OCI-M2 (cell line): Measurements from ENCODE around the gene PLXDC2.
"Not testable (repeated sequence)": the region's sequence is repeated elsewhere in the genome, so short reads cannot be mapped to it uniquely, and the experiment has no call there.

ENCODE experiments used
- DNase-seq: peaks from one replicate; lab custom pipeline; 2025; ENCODE audit not compliant: unreplicated experiment; lab: John Stamatoyannopoulos, UW

Gene PLXDC2

DNA sequence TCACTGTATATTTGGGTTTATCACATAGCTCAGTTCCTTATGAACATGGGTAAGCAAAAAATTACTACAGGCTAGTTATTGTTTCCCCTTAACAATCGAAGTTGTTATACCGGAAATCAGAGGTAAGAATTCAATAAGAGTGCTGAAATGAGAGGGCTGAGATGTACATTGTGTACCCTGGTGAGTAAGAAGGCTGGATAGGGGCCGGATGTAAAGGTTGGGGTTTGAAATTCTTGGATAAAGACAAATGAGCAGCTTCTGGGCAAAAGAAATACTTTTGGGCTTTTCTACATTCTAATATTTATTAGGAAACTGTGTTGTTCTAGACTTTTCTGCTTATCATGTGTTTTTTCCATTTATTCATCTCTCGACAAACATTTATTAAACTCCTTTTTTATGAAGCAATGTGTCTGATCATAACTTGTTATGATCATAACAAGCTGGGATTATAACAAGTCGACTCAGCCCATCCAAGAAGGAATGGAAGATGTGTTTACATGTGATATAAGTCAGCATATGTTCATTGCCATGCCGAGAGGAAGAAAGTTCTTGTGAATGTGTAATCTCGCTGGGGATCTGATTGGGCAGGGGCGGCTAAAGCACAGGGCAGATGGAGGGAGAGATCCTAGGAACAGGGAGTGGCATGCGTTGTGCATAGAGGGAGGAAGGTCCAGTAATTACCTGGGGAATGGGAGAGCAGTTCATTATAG, 155.3 kb downstream of the PLXDC2 start:
- no peak for DNase-seq

GRCh38 chr10:19974138-19974537, 157.9 kb downstream of the PLXDC2 start:
- no peak for DNase-seq

DNA sequence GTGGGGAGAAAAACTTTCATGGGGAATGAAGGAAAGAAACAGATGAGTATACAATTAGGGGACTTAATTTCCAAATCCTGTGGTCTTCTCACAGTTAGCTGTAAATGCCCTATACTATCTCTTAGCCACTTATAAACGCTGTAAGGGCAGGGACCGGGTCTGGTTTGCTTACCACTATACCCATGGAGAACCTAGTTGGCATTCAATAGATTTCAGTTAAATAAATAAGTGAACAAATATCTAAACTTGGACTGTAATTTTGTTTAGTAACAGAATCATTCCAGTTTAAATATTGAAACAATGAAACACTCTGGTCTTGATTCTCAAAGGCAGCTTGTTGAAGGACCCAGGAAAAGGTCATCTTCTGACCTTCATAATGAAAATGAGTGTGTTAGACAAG, 158.3 kb downstream of the PLXDC2 start:
- no peak for DNase-seq

- DNase-seq: no peak
These were observed 160.9 kb downstream of the PLXDC2 start for GRCh38 chr10:19977097-19977521.

DNA sequence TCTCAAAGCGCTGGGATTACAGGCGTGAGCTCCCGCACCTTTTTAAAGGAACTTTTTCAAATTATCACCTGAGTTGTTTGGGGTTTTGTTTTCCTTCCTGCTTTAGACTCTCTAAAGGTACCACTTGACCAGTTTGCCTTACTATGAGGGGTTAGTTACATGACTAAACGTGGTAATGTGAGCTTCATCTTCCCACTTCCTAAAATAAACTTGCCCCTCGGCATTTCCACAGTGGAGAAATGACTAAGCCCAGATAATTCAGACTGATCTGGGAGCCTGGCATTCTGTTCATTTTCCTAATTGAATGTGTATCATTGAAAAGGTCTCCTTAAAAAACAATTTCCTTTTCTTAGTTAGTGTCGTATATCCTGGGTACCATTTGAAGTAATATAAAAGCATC, 163.4 kb downstream of the PLXDC2 start:
- DNase-seq: no peak

GRCh38 chr10:19983880-19984565, 167.8 kb downstream of the PLXDC2 start:
- DNase-seq: no peak

GRCh38 chr10:19985745-19986144, 169.5 kb downstream of the PLXDC2 start:
- DNase-seq: no peak

GRCh38 chr10:19986591-19986990, 170.4 kb downstream of the PLXDC2 start:
- no peak for DNase-seq

- DNase-seq: no peak
These were observed 171.7 kb downstream of the PLXDC2 start for GRCh38 chr10:19987931-19988330.

DNA sequence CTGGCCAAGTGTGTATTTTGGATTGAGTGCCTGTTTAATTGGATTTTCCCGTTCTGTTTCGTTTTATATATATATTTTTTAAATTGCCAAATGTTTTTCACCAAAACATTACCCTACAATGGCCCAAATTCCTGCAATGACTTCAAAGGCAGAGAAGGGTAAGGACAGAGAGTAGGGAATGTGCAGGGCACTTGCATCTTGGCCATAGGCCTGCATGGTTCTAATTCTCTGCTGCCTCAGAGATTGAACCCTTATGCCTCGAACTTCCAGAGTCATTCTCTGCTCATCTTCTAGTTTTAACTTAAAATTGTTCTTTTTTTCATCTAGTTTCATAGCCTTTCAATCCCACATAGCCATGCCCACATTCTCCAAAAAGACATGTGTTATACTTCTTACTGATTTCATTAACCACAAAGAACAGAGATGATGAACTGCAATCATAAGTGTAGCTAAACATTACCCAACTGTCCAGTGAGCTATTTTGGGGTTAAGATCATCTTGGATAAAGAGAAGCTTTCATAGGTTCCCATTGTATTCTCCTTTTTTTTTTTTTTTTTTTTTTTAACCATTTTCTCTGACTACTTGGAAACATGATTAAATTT, 177.6 kb downstream of the PLXDC2 start:
- DNase-seq: no peak

DNA sequence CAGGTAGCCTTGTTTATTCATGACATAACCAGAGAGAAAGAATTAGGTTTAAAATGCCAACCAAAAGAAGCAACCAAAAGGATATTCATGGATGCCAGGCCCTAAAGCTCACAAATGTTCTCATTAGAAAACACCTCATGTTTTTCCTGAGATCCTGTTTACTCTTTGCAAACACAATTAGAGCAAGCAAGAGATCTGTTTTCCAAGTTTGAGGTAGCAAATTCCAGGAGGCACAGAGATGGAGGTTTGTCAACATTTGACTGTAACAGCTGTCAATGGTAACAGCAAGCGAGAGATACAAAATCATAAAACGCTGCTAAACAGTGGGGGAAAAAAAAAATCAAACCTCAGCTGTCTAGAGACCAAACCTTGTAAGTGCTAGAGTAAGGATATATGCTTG, 182.2 kb downstream of the PLXDC2 start:
- no peak for DNase-seq

GRCh38 chr10:19999431-19999830, 183.2 kb downstream of the PLXDC2 start:
- DNase-seq: no peak

GRCh38 chr10:20002026-20002425, 185.8 kb downstream of the PLXDC2 start:
- not testable (repeated sequence) for DNase-seq

- no peak for DNase-seq
These were observed 186.4 kb downstream of the PLXDC2 start for GRCh38 chr10:20002657-20003056.

DNA sequence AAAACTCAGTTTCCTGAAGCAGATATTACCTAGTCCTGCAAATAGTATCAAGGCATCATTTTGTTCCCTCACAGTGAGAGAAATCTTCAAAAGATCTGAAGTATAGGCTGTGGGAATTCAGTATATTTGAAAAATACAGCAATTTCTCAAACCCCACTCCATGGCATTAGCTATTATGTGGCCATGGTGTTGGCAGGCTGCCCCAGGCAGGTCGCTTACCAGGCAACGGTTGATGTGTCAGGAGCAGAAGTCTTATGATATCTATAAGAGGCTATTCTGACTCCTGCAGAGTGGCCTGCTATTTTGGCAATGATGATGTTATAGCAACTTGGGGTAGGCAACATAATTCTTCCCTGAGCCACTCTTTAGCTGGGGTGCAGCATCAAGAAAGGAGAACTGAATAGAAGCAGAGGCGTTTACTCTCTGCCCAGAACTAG, 187.9 kb downstream of the PLXDC2 start:
- no peak for DNase-seq

DNA sequence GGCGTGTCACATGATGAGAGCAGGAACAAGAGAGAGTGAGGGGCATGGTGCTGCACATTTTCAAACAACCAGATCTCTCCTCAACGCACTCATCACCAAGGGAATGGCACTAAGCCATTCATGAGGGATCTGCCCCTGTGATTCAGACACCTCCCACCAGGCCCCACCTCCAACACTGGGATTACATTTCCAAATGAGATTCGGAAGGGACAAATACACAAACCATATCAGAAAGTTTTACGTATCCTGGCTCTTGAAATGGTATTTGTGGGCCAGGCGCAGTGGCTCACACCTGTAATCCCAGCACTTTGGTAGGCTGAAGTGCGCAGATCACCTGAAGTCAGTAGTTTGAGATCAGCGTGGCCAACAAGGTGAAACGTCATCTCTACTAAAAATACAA, 189.4 kb downstream of the PLXDC2 start:
- DNase-seq: no peak

GRCh38 chr10:20006169-20006870, 190.1 kb downstream of the PLXDC2 start:
- no peak for DNase-seq

DNA sequence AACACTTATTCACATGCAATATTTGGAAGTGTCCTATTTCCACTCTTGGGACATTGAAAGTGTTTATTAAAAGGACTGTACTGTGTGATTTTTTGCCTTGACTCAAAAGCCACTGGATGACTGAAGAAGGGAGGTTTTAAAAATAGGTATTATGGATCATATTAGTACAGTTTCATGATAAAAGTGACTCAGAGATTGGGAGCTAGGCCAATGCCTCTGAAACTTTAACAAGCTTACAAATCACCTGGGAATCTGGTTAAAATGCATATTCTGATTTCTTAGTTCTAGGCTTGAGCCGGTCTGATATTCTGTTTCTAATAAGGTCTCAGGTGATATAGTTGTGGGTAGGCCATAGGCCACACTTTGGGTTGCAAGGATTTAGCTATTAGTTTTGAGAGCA, 191.2 kb downstream of the PLXDC2 start:
- DNase-seq: no peak

DNA sequence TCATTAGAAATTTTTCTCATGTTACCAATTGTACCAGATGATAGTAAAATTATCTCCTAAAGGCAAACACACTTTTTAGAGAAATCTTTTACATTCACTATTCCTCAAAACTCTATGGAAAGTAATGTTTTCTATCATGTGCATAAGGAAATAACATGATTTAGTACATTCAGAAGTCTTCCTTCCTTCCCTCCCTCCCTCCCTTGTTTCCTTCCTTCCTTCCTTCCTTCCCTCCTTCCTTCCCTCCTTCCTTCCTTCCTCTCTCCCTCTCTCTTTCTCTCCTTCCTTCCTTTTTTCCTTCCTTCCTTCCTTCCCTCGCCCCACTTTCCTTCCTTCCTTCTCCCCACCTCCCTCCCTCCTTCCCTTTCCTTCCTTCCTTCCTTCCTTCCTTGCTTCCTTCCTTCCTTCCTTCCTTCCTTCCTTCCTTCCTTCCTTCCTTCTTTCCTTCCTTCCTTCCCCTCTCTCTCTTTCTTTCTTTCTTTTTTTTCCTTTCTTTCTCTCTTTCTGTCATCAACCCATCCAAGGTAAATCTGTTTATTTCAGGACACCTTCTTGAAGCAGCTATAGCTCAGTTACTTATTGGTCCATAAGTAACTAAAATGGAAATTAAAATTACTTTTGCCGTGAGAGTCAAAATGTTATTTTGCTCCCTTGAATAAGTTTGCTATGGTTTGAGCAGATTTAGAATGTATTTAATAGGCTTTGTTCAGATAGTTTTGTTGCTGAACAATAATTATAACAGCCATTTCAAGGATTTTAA, 197.9 kb downstream of the PLXDC2 start:
- DNase-seq: no peak

DNA sequence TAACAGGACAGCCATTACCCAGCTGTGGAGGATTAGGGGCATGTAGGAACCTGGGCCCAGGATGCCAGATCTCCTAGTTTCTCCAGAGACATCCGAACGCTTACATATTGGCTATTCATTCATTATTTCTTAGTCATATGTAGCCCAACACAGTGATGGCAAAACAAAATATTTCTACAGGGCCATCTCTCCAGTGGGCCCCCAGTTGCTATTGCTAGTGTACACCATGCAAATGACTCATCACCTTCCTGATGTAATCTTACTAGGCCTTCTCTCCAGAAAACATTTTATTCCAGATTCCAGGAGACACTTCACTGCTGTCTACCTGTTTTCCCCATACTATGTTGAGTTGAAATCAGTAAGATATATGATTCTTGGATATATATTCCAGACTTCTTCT, 201.7 kb downstream of the PLXDC2 start:
- DNase-seq: no peak

GRCh38 chr10:20020677-20021076, 204.4 kb downstream of the PLXDC2 start:
- no peak for DNase-seq
